ENCODE data around the gene CAPS. TPM values are rescaled to one million over a fixed set of nuclear protein-coding genes. Genes with fewer than 3 reads are reported as not detected.

Gene CAPS
- total RNA-seq, 1 donor from 2014 or later = 14.4 TPM

GRCh38 chr19:5950741-5951140 is 36.7 kb downstream of the CAPS start:
- no peak overlapping the region for H3K27ac Mint-ChIP-seq (ENCODE audit: unreplicated experiment)
- no peak overlapping the region for H3K4me3 Mint-ChIP-seq (ENCODE audit: unreplicated experiment)
- no peaks in the 10 kb centered on the region for H3K27me3 Mint-ChIP-seq (ENCODE audit: unreplicated experiment)
- no peaks in the 10 kb centered on the region for H3K9me3 Mint-ChIP-seq (ENCODE audit: unreplicated experiment)
- peaks cover 69% of the 10 kb centered on the region for H3K4me1 Mint-ChIP-seq (ENCODE audit: unreplicated experiment)
- peaks cover 10% of the 10 kb centered on the region for H3K36me3 Mint-ChIP-seq (ENCODE audit: unreplicated experiment)
- TF ChIP-seq CTCF (IDR thresholded peaks at IDR 0.05) = no peak
- no peak for DNase-seq (ENCODE audit: extremely low spot score, unreplicated experiment)

- no peak for DNase-seq (ENCODE audit: extremely low spot score, unreplicated experiment)
- Mint-ChIP-seq H3K4me3 (ENCODE audit: unreplicated experiment) (no peak overlapping the region), H3K27ac (ENCODE audit: unreplicated experiment) (peak overlapping the region; percentile 39), H3K9me3 (ENCODE audit: unreplicated experiment) (no peaks in the 10 kb centered on the region), H3K27me3 (ENCODE audit: unreplicated experiment) (no peaks in the 10 kb centered on the region), H3K4me1 (ENCODE audit: unreplicated experiment) (peaks cover 75% of the 10 kb centered on the region), H3K36me3 (ENCODE audit: unreplicated experiment) (peaks cover 10% of the 10 kb centered on the region)
- TF ChIP-seq CTCF (IDR thresholded peaks at IDR 0.05) = no peak
These were observed 37.3 kb downstream of the CAPS start for GRCh38 chr19:5951338-5951861.

- Mint-ChIP-seq H3K4me3 (ENCODE audit: unreplicated experiment) (no peak overlapping the region), H3K27me3 (ENCODE audit: unreplicated experiment) (no peaks in the 10 kb centered on the region), H3K9me3 (ENCODE audit: unreplicated experiment) (no peaks in the 10 kb centered on the region), H3K36me3 (ENCODE audit: unreplicated experiment) (peaks cover 10% of the 10 kb centered on the region), H3K4me1 (ENCODE audit: unreplicated experiment) (peaks cover 74% of the 10 kb centered on the region), H3K27ac (ENCODE audit: unreplicated experiment) (peak overlapping the region; percentile 87)
- TF ChIP-seq CTCF (IDR thresholded peaks at IDR 0.05) = no peak
- no peak for DNase-seq (ENCODE audit: extremely low spot score, unreplicated experiment)
These were observed 38.4 kb downstream of the CAPS start for GRCh38 chr19:5952193-5953029.

- TF ChIP-seq CTCF (IDR thresholded peaks at IDR 0.05) = no peak
- Mint-ChIP-seq H3K36me3 (ENCODE audit: unreplicated experiment) (peaks cover 7% of the 10 kb centered on the region), H3K4me1 (ENCODE audit: unreplicated experiment) (peaks cover 75% of the 10 kb centered on the region)
These were observed 39.1 kb downstream of the CAPS start for GRCh38 chr19:5953030-5953589.

GRCh38 chr19:5953680-5954213 is 39.7 kb downstream of the CAPS start:
- Mint-ChIP-seq H3K9me3 (ENCODE audit: unreplicated experiment) (no peaks in the 10 kb centered on the region), H3K27ac (ENCODE audit: unreplicated experiment) (peak overlapping the region; percentile 87), H3K27me3 (ENCODE audit: unreplicated experiment) (no peaks in the 10 kb centered on the region), H3K4me3 (ENCODE audit: unreplicated experiment) (peak overlapping the region; percentile 35), H3K36me3 (ENCODE audit: unreplicated experiment) (peaks cover 7% of the 10 kb centered on the region), H3K4me1 (ENCODE audit: unreplicated experiment) (peaks cover 70% of the 10 kb centered on the region)
- TF ChIP-seq CTCF (IDR thresholded peaks at IDR 0.05) = no peak
- DNase-seq (ENCODE audit: extremely low spot score, unreplicated experiment) = no peak

More at GRCh38 chr19:5953030-5953589, 39.1 kb downstream of the CAPS start:
- DNase-seq (ENCODE audit: extremely low spot score, unreplicated experiment) = no peak
- Mint-ChIP-seq H3K27me3 (ENCODE audit: unreplicated experiment) (no peaks in the 10 kb centered on the region), H3K27ac (ENCODE audit: unreplicated experiment) (peak overlapping the region; percentile 87), H3K9me3 (ENCODE audit: unreplicated experiment) (no peaks in the 10 kb centered on the region), H3K4me3 (ENCODE audit: unreplicated experiment) (no peak overlapping the region)

Measured in osteocyte (in vitro differentiated cells).